Activated CD4-positive, CD25-positive, alpha-beta regulatory T cell treated with anti-CD3 and anti-CD28 coated beads, Interleukin-2, amount 50 U/mL, for 24 hours (primary cell): ENCODE data around the gene MST1R.

Source experiments
- ATAC-seq, 2 donors: fragments of 150-1000 bp; cut with Tn5 transposase; one replicate each; pipeline ENCODE4 v1.10.0; 2021; ENCODE audit warnings: mild to moderate bottlenecking in 1 of 2, moderate library complexity in 1 of 2

The MST1R gene

GRCh38 chr3:49876567-49876966 lies 27.1 kb downstream of the MST1R start:
- no peak for ATAC-seq

- ATAC-seq: no peak
These were observed 30.1 kb downstream of the MST1R start for GRCh38 chr3:49873623-49874022.

GRCh38 chr3:49872801-49873281 lies 30.8 kb downstream of the MST1R start:
- ATAC-seq: peak; percentile 33 to 42

- no peak for ATAC-seq
These were observed 32.0 kb downstream of the MST1R start for GRCh38 chr3:49871531-49872153.

- ATAC-seq: peak; percentile 48 to 50
These were observed 34.0 kb downstream of the MST1R start, which contains the start of gene CAMKV for GRCh38 chr3:49869525-49870126. TSS of gene CAMKV (minus strand) at chr3:49869906. CDS start at chr3:49862388, 7,518 bp downstream.

- no peak for ATAC-seq
These were observed 34.7 kb downstream of the MST1R start for GRCh38 chr3:49868862-49869466.

- no peak for ATAC-seq
These were observed 35.8 kb downstream of the MST1R start for GRCh38 chr3:49867871-49868321.

- ATAC-seq: no peak
These were observed 36.3 kb downstream of the MST1R start for GRCh38 chr3:49867400-49867799.

GRCh38 chr3:49865198-49865784 lies 38.4 kb downstream of the MST1R start:
- ATAC-seq: no peak

- no peak for ATAC-seq
These were observed 39.2 kb downstream of the MST1R start for GRCh38 chr3:49864505-49864904.

- no peak for ATAC-seq
These were observed 43.9 kb downstream of the MST1R start for GRCh38 chr3:49859576-49860305.

GRCh38 chr3:49856181-49857005 lies 47.3 kb downstream of the MST1R start, which contains the start of gene TRAIP:
TSS of gene TRAIP (minus strand) at chr3:49856564. CDS start at chr3:49856453, 111 bp downstream.
- peak; percentile 99 for ATAC-seq

GRCh38 chr3:49855662-49856061 lies 48.0 kb downstream of the MST1R start:
- ATAC-seq: no peak

- ATAC-seq: no peak
These were observed 58.0 kb downstream of the MST1R start for GRCh38 chr3:49845694-49846093.

- ATAC-seq: no peak
These were observed 59.0 kb downstream of the MST1R start for GRCh38 chr3:49844464-49845183.

- ATAC-seq: no peak
These were observed 60.7 kb downstream of the MST1R start for GRCh38 chr3:49842843-49843517.

GRCh38 chr3:49841806-49842205 lies 61.9 kb downstream of the MST1R start:
- no peak for ATAC-seq

GRCh38 chr3:49841126-49841696 lies 62.5 kb downstream of the MST1R start:
- peak in 1 of 2 donors; percentile 12 for ATAC-seq

GRCh38 chr3:49840388-49840787 lies 63.3 kb downstream of the MST1R start:
- no peak for ATAC-seq

- peak; percentile 79 to 90 for ATAC-seq
These were observed 64.4 kb downstream of the MST1R start for GRCh38 chr3:49839193-49839809.
